NCI-H2029 treated with DMSO at 0.1 percent for 48 hours (cell line): ENCODE data around the gene PATL2.
"Not testable (repeated sequence)": the region's sequence is repeated elsewhere in the genome, so short reads cannot be mapped to it uniquely, and the experiment has no call there.

ENCODE experiments used
- DNase-seq: peaks from one replicate; lab custom pipeline; 2025; lab: John Stamatoyannopoulos, UW

Gene PATL2

DNA sequence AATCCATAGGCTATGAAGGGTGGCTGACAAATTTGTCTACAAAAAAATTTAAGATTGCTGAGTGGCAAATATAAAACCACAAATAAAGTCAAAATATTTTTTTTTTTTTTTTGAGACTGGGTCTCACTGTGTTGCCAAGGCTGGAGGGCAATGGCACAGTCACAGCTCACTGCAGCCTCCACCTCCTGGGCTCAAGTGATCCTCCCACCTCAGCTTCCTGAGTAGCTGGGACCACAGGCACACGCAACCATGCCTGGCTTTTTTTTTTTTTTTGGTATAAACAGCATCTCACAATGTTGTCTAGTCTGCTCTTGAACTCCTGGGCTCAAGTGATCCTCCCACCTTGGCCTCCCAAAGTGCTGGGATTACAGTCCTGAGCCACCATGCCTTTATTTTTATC lies 20.9 kb downstream of the PATL2 start:
- not testable (repeated sequence) for DNase-seq

DNA sequence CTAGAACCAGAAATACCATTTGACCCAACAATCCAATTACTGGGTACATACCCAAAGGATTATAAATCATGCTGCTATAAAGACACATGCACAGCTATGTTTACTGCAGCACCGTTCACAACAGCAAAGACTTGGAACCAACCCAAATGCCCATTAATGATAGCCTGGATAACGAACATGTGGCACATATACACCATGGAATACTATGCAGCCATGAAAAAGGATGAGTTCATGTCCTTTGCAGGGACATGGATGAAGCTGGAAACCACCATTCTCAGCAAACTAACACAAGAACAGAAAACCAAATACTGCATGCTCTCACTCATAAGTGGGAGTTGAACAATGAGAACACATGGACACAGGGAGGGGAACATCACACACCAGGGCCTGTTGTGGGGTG lies 21.8 kb downstream of the PATL2 start:
- DNase-seq: not testable (repeated sequence)

DNA sequence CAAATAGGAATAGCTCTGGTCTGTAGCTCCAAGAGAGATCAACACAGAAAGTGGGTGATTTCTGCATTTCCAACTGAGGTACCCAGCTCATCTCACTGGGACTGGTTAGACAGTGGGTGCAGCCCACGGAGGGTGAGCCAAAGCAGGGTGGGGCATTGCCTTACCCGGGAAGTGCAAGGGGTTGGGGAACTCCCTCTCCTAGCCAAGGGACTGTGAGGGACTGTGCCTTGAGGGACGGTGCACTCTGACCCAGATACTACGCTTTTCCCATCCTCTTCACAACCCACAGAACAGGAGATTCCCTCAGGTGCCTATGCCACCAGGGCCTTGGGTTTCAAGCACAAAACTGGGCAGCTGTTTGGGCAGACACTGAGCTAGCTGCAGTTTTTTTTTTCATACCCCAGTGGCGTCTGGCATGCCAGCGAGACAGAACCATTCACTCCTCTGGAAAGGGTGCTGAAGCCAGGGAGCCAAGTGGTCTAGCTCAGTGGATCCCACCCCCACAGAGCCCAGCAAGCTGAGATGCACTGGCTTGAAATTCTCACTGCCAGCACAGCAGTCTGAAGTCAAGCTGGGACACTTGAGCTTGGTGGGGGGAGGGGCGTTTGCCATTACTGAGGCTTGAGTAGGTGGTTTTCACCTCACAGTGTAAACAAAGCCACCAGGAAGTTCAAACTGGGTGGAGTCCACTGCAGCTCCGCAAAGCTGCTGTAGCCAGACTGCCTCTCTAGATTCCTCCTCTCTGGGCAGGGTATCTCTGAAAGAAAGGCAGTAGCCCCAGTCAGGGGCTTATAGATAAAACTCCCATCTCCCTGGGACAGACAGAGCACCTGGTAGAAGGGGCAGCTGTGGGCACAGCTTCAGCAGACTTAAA lies 28.1 kb downstream of the PATL2 start:
- peak; percentile 1 for DNase-seq

GRCh38 chr15:44682211-44682610 lies 28.9 kb downstream of the PATL2 start:
- DNase-seq: no peak

DNA sequence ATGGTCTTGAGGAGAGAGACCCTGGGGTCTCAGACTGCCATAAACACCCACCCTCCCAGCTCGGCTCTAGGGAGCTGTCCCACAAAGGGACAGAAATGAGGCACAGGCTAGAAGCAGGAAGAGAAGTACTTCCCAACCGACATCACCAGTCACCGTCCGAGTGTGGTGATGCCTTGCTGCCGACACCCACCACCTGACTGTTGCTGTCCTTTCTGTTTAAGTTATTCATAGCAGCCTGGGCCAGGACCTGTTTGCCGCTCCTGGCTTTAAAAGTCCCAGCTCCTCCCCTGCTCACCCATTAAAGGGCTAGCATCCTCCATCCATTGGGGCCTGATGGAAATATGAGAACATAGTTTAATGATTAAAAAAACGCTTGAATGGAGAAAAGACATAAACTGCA lies 34.4 kb downstream of the PATL2 start:
- no peak for DNase-seq

DNA sequence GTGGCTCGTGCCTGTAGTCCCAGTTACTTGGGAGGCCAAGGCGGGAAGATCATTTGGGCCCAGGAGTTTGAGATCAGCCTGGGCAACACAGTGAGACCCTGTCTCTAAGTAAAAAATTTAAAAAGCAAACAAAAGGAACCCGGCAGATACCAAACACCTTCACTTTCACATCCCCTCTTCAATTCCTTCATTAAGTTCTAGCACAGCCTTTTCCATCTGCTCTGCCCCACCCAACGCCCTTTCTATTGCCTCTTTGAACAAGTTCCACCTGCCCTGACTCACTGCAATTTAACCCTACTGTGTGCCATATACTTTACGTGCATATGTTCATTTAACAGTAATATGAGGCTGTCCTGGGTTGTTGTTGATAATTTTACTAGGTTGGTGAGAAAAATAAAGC lies 35.2 kb downstream of the PATL2 start:
- DNase-seq: no peak

DNA sequence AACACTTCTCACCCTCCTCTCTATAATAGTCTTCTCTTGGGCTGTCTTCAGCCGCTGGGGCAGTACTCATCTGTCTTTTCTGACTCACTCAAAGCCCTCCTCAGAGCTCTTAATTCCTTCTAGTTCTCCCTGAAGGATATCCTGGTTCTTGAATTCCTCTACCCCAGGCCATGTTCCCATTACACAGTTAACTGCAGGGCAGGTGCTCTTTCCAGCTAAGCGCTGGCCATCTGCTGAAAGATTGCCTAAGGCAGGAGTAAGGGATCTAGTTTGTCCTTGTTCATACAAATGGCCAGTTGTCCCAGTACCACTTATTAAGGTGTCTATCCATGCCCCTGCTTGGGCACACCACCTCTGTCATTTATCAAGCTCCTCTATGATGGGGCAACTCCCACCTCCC lies 37.5 kb downstream of the PATL2 start:
- no peak for DNase-seq

GRCh38 chr15:44670087-44670950 lies 40.8 kb downstream of the PATL2 start:
- no peak for DNase-seq

DNA sequence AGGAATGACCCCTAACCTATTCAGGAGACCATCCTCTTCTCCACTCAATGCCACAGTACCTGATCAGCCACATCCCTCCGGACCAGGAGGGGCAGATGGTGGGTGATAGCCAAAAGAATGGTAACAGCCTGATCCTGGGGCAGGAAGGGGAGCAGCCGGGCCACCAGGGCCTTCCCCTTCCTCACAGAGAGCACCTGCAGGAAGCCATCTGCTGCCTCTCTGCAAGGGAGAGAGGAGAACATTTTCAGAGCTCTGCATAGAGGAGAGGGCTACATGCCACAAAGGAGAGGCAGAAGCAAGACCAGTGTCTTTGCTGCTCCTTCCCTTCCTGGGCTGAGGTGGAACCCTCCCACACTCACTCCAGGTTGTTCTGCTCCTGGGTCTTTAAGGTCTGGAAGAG lies 42.2 kb downstream of the PATL2 start:
- no peak for DNase-seq

- no peak for DNase-seq
These were observed 44.1 kb downstream of the PATL2 start for GRCh38 chr15:44667039-44667360.

- no peak for DNase-seq
These were observed 44.7 kb downstream of the PATL2 start for GRCh38 chr15:44666210-44667038.

DNA sequence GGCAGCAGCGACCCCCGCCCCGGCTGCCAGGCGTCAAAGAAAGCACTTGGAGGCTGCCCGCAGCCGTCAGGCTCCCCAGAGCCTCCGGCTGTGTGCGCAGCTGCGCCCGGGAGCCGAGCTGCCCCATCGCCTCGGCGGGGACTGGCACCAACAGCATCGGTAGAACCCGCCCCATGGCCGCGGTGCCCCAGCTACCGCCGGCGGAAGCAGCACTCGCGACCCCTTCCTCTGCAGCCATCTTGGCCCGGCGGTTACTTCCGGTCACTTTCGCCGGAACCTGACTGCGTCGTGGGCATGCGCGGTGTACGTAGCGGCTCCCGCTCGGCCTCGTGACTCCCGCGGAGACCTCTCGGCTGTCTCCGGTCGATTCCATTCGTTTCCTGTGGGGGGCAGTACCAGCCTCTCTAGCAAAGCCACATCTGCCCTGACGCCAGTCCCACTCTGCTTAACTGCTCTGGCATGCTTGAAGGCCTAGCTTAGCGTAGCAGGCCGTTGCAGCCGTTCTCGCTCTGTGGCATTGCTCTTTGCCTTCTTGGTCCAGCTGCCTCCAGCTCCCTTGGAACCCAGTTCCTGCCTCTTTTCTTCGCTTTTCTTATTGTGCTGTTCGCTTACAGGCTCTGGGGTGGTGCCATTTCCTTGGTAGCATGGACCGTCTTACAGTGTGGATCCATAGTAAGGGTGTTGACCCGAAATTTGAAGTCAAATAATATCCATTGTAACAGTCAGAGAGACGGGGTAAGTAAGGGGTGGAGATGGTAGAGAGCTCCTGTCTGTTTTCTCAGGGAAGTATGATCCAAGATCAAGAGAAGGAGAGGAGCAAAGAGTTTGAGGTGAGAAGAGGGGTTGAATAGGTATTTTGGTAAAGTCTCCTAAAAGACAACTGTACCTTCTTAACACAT lies 47.5 kb downstream of the PATL2 start, which contains the start of gene SPG11:
Gene SPG11 (minus strand): TSS at position 253 of the 899 bp plus-strand sequence. CDS start 15 bp downstream, at position 238.
- peak; percentile 66 for DNase-seq

DNA sequence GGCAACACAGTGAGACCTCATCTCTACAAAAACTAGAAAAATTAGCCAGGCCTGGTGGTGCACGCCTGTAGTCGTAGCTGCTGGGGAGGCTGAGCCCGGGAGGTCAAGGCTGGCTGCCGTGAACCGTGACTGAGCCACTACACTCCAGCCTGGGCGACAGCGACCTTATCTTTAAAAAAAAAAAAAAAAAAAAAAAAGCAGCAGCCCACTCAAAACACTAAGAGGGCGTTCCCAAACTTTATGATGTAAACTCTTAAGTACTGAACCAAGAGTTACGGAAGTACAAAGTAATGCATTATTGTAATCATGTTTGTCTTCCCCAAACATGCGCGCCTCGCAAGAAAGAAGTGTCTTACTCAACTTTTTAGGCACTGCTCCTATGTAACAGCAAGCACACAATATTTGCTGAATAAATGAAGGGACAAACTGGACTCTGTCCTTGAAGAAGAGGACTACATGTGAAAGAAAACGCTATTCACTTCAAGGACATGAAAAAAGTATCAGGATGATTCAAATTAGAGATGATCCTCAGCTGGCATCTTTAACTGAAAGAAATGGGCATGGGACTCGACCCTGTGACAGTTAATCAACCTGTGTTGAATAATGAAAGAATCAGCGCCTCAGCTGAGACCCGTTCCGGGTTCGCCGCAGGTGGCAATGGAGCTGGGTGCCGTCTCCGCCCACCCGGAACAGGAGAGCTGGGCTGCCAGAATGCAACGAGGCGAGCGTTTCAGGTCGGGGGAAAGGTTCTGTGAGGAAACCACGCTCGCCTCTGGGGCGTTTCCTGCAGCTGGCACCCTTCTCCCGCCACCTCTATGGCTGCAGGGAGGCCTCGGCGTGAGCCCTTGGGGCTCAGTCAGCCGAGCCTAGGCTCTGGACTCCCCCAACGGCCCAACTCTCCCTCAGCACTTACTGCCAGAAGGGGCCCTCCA lies 48.4 kb downstream of the PATL2 start:
- DNase-seq: peak; percentile 7

- DNase-seq: no peak
These were observed 49.5 kb downstream of the PATL2 start for GRCh38 chr15:44661576-44661975.

DNA sequence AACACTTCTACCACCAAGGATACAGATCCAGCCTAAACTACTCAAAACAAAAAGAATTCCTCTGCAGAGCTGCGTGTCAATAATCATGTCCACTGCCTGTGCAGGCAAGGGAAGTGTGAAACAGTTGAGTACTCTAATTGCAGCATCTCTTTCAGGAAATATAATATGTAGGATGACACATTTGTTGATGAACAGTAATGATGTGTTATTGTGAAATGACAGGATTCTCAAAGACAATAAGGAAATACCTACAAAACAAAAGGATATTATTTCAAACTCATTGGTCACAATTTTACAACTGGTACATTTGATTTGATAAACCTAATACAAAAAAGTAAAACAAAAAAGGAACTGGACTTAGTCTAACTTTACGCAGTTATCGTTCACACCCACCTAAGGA lies 52.1 kb downstream of the PATL2 start:
- no peak for DNase-seq

GRCh38 chr15:44657378-44657777 lies 53.7 kb downstream of the PATL2 start:
- DNase-seq: no peak

DNA sequence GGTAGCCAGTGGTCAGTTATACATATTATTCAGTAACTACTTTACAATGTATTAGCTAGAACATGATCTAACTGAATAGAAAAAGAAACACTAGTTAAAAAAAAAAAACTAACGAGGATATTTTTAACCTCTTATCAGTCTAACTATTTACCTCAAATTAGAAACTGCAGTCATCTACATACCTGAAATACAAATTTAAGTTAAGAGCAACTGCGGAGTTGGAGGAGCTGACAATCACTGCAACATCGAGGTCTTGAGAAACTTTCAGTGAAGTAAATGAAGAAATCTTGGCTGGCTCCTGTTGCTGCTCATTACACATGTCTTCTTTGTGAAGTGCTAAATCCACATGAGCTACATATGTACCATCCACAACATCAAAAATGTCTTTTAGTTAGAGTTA lies 54.2 kb downstream of the PATL2 start:
- no peak for DNase-seq

DNA sequence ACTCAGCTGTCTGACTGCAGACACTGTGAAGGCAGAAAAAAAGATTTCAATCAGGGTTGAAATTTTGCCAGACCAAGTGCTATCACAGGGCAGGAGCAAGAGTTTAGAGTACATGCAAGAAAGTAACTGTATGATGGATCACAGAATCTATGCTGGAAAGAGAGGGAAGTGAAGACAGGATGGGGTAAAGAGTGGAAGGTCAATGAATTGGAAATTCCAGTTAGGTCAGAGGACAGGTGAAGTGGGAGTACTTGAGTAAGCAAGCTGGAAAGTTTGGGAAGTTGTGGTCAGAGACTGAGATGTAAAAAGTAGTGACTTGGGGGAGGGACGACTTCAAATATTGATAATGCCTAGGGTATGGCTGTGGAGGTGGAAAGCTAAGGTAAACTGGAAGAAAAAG lies 54.8 kb downstream of the PATL2 start:
- no peak for DNase-seq

DNA sequence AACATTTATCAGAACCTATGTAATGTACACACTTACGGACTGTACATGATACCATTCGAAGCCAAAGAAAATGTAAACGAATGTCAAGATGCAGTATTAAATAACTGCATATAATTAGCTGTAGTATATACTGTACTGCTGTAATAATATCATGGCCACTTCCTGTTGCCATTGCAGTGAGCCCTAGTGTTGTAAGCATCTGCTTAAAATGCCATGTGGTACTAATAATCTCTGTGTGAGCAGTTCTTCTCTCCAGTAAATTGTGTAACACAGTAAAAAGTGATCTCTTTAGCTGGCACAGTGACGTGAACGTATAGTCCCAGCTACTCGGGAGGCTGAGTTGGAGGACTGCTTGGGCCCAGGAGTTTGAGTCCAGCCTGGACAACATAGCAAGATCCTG lies 56.3 kb downstream of the PATL2 start:
- DNase-seq: no peak

DNA sequence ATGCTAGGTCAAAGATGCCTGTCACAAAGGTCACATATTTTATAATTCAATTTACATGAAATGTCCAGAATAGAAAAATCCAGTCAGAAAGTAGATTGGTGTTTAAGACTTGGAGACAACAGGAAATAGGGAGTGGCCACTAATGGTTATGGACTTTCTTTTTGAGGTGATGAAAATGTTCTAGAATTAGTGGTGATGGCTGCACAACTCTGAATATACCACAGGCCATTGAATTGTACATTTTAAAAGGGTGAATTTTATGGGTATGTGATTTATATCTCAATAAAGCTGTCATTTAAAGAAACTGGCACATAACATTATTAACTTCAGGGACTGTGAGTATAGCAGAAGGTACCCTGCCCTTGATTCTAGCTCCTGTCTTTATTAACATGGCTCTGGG lies 63.5 kb downstream of the PATL2 start:
- DNase-seq: no peak
